ENCODE measurements around the gene RBP7.
A peak's percentile ranks its signal among the peaks of the same experiment; 100 is the strongest.

RBP7 gene

DNA sequence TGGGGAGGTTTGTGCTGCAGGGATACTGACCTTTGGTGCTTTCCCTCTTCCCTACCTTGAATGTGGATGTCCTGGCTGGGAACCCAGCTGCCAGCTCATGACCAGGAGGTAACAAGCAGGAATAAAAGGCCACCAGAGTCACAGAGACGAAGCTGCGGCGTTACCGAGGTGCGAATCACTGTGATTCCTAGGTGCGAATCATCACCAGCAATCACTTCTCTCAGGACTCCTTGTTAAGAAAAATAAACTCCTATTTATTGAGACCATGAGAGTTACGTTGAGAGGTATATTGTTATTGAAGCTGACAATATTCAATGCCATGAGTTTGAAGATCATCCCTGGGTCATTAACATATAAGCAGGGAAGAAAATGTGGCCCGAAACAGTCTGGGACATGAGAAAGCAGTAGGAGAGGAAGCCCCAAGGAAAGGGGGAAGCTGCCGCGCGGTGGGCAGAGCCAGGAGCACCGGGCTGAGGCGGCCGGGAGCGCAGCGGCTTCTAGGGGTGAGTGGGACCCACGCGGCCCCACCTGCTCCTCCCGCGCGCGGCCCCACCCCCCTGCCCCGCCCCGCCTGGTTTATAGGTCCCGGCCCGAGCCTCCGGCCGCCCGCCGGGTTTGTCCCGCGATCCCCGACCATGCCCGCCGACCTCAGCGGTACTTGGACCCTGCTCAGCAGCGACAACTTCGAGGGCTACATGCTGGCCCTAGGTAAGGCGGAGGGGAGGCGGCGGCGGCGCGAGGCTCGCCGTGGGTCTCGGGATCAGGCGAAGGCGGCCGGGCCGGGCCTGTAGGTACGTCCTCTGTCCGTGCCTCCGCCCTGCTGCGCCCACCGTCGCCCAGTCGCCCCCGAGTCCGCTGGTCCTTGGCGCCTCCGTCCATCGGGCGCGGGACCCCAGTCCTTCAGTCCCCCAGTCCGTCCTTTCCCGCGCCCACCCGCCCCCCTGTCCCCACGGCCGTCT lies at the start of gene RBP7:
TSS of gene RBP7 (plus strand) at position 605 of the 959 bp plus-strand sequence. CDS start at position 636, 31 bp downstream.
- no peaks in the 10 kb centered on the region for H3K4me1 ChIP-seq (ENCODE audit: control insufficient read depth, insufficient read depth, low read length)
- H3K4me3 ChIP-seq (ENCODE audit: low read depth, low read length) = peak within 1 kb of the TSS; percentile 64

DNA sequence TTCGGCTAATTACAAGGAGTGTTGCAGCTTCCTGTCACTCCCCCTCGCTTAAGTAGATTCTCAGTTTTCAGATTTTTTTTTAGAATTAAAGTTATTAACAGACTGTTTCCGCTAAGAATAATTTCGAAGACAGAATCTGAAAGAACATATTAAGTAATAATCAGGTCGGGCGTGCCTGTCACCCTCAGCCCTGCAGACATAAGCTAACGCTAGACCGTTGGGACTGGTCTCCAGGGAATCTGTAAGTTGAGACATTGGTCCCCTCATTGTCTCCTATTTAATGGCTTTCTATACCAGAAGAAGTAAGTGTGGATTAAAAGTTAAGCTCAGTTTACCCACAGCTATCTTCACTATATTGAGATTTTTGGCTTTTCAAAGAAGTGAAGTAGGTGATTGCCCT lies 39.3 kb upstream of the RBP7 start:
- Histone ChIP-seq H3K27me3 (ENCODE audit: control insufficient read depth, insufficient read depth, low read length) (no peaks in the 10 kb centered on the region), H3K9me3 (ENCODE audit: control insufficient read depth, insufficient read depth, low read length) (no peaks in the 10 kb centered on the region), H3K4me1 (ENCODE audit: control insufficient read depth, insufficient read depth, low read length) (peaks cover 10% of the 10 kb centered on the region), H3K9ac (ENCODE audit: low read depth, low read length) (no peak overlapping the region), H3K27ac (ENCODE audit: low read depth, low read length) (no peak overlapping the region), H3K4me3 (ENCODE audit: low read depth, low read length) (no peak overlapping the region), H3K36me3 (ENCODE audit: control insufficient read depth, insufficient read depth, low read length) (no peaks in the 10 kb centered on the region)

More for the DNA sequence above, at the start of gene RBP7:
- no peak within 1 kb of the TSS for H3K27ac ChIP-seq (ENCODE audit: low read depth, low read length)
- H3K9me3 ChIP-seq (ENCODE audit: control insufficient read depth, insufficient read depth, low read length) = no peaks in the 10 kb centered on the region
- H3K36me3 ChIP-seq (ENCODE audit: control insufficient read depth, insufficient read depth, low read length) = no peaks in the 10 kb centered on the region
- no peak within 1 kb of the TSS for H3K9ac ChIP-seq (ENCODE audit: low read depth, low read length)
- peaks cover 29% of the 10 kb centered on the region for H3K27me3 ChIP-seq (ENCODE audit: control insufficient read depth, insufficient read depth, low read length)

DNA sequence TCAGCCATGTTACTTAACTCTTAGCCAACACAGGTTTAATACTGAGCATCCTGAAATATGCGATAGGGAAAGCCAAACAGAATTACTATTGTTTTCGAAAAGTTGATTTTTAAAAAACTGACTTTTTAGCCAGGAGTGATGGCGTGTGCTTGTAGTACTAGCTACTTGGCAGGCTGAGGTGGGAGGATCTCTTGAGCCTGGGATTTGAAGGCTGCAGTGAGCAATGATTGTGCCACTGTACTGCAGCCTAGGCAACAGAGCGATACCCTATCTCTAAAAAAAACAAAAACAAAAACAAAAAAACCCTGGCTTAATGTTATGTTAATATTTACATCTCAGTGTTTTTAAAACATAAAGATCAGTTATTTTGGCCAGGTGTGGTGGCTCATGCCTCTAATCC lies 37.0 kb upstream of the RBP7 start:
- Histone ChIP-seq H3K27ac (ENCODE audit: low read depth, low read length) (no peak overlapping the region), H3K9ac (ENCODE audit: low read depth, low read length) (no peak overlapping the region), H3K36me3 (ENCODE audit: control insufficient read depth, insufficient read depth, low read length) (no peaks in the 10 kb centered on the region), H3K4me1 (ENCODE audit: control insufficient read depth, insufficient read depth, low read length) (peaks cover 10% of the 10 kb centered on the region), H3K27me3 (ENCODE audit: control insufficient read depth, insufficient read depth, low read length) (no peaks in the 10 kb centered on the region), H3K4me3 (ENCODE audit: low read depth, low read length) (no peak overlapping the region), H3K9me3 (ENCODE audit: control insufficient read depth, insufficient read depth, low read length) (no peaks in the 10 kb centered on the region)

DNA sequence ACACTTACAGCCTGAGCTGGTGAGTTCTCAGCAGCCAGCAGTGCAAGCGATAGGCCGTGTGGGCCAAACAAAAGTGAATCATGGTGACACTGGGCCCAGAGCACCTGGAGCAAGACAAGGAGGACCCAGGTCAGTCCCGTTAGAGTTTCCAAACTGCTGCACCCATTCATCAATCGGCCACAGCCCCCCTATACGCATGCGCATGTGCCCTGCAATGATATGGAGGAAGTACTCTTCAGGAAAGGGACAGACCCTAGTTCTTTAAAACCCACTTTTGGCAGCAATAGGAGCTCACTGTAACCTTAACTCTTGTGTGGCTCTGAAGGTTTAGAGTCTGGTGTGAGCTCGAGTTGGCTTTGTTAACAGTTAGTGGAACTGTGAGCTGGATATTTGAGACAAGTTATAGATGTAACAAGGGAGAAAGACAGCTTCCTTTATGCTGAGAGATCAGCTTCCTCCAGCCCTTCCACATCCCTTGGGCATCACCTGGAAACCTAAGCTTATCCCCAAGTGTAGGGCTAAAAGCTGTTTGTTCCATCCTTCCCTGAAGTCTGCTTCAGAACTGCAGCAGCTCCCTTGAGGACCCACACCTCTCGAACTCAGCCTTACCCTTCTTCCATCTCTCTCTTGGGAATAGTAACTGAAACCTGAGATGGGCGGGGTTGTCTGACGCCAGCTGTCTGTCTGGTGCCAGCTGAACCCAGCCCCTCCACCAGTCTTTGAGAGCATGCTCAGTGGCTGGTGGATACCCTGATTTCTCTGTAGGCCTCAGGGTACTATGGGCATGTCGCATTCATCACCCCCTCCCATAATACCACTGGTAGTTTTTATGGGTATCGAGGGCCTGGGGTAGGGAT lies 36.1 kb upstream of the RBP7 start:
- no peak overlapping the region for H3K27ac ChIP-seq (ENCODE audit: low read depth, low read length)
- no peaks in the 10 kb centered on the region for H3K27me3 ChIP-seq (ENCODE audit: control insufficient read depth, insufficient read depth, low read length)
- H3K36me3 ChIP-seq (ENCODE audit: control insufficient read depth, insufficient read depth, low read length) = no peaks in the 10 kb centered on the region
- no peaks in the 10 kb centered on the region for H3K9me3 ChIP-seq (ENCODE audit: control insufficient read depth, insufficient read depth, low read length)
- peaks cover 10% of the 10 kb centered on the region for H3K4me1 ChIP-seq (ENCODE audit: control insufficient read depth, insufficient read depth, low read length)
- H3K9ac ChIP-seq (ENCODE audit: low read depth, low read length) = no peak overlapping the region
- H3K4me3 ChIP-seq (ENCODE audit: low read depth, low read length) = no peak overlapping the region

GRCh38 chr1:9984253-9984652 lies 12.8 kb upstream of the RBP7 start:
- Histone ChIP-seq H3K4me3 (ENCODE audit: low read depth, low read length) (no peak overlapping the region), H3K9me3 (ENCODE audit: control insufficient read depth, insufficient read depth, low read length) (no peaks in the 10 kb centered on the region), H3K4me1 (ENCODE audit: control insufficient read depth, insufficient read depth, low read length) (no peaks in the 10 kb centered on the region), H3K27ac (ENCODE audit: low read depth, low read length) (no peak overlapping the region), H3K27me3 (ENCODE audit: control insufficient read depth, insufficient read depth, low read length) (no peaks in the 10 kb centered on the region), H3K36me3 (ENCODE audit: control insufficient read depth, insufficient read depth, low read length) (no peaks in the 10 kb centered on the region), H3K9ac (ENCODE audit: low read depth, low read length) (no peak overlapping the region)

GRCh38 chr1:9985001-9985400 lies 12.0 kb upstream of the RBP7 start:
- Histone ChIP-seq H3K36me3 (ENCODE audit: control insufficient read depth, insufficient read depth, low read length) (no peaks in the 10 kb centered on the region), H3K27me3 (ENCODE audit: control insufficient read depth, insufficient read depth, low read length) (no peaks in the 10 kb centered on the region), H3K4me1 (ENCODE audit: control insufficient read depth, insufficient read depth, low read length) (no peaks in the 10 kb centered on the region), H3K27ac (ENCODE audit: low read depth, low read length) (no peak overlapping the region), H3K9ac (ENCODE audit: low read depth, low read length) (no peak overlapping the region), H3K9me3 (ENCODE audit: control insufficient read depth, insufficient read depth, low read length) (no peaks in the 10 kb centered on the region), H3K4me3 (ENCODE audit: low read depth, low read length) (no peak overlapping the region)

DNA sequence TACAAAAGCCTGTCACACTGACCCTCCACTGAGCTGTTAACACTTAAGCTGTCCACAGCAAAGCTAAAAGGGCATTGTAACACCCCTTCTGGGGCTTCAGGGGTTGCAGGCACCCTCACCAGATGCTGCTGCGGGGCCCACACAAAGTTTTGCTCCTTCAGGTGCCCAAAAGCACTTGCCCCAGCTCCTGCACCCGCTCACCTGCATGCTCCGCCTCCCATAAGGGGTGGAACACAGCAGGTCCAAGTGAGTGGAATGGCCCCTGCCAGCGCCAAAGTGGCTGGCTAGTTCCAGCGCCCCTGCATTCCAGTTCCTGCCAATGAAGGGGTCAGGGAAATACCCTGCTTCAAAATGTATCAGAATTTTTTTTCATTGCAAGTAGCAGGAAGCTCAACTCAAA lies 7.3 kb upstream of the RBP7 start:
- Histone ChIP-seq H3K4me1 (ENCODE audit: control insufficient read depth, insufficient read depth, low read length) (no peaks in the 10 kb centered on the region), H3K4me3 (ENCODE audit: low read depth, low read length) (no peak overlapping the region), H3K36me3 (ENCODE audit: control insufficient read depth, insufficient read depth, low read length) (no peaks in the 10 kb centered on the region), H3K9ac (ENCODE audit: low read depth, low read length) (no peak overlapping the region), H3K27me3 (ENCODE audit: control insufficient read depth, insufficient read depth, low read length) (no peaks in the 10 kb centered on the region), H3K9me3 (ENCODE audit: control insufficient read depth, insufficient read depth, low read length) (no peaks in the 10 kb centered on the region), H3K27ac (ENCODE audit: low read depth, low read length) (no peak overlapping the region)

DNA sequence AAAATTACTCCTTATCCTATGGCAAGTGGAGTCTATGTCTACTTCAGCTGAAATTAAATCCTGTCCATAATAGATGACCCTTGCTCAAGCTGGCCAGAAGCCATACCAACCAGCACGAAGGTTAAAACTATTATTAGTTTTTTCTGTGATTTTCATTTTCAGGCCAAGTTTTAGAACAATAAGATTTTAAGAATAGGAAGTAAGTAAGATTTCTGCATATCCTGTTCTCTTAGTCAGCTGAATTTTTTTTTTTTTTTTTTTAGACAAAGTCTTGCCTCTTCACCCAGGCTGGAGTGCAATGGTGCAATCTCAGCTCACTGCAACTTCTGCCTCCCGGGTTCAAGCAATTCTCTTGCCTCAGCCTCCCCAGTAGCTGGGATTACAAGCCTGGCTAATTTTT lies 6.1 kb upstream of the RBP7 start:
- Histone ChIP-seq H3K4me1 (ENCODE audit: control insufficient read depth, insufficient read depth, low read length) (no peaks in the 10 kb centered on the region), H3K27me3 (ENCODE audit: control insufficient read depth, insufficient read depth, low read length) (no peaks in the 10 kb centered on the region; the same call in 1 of the 2 replicates), H3K4me3 (ENCODE audit: low read depth, low read length) (no peak overlapping the region), H3K9ac (ENCODE audit: low read depth, low read length) (no peak overlapping the region), H3K27ac (ENCODE audit: low read depth, low read length) (no peak overlapping the region), H3K9me3 (ENCODE audit: control insufficient read depth, insufficient read depth, low read length) (no peaks in the 10 kb centered on the region), H3K36me3 (ENCODE audit: control insufficient read depth, insufficient read depth, low read length) (no peaks in the 10 kb centered on the region)

- no peaks in the 10 kb centered on the region for H3K36me3 ChIP-seq (ENCODE audit: control insufficient read depth, insufficient read depth, low read length)
- H3K27me3 ChIP-seq (ENCODE audit: control insufficient read depth, insufficient read depth, low read length) = peaks cover 18% of the 10 kb centered on the region
- H3K9ac ChIP-seq (ENCODE audit: low read depth, low read length) = no peak overlapping the region
- H3K4me3 ChIP-seq (ENCODE audit: low read depth, low read length) = no peak overlapping the region
- H3K9me3 ChIP-seq (ENCODE audit: control insufficient read depth, insufficient read depth, low read length) = no peaks in the 10 kb centered on the region
- no peak overlapping the region for H3K27ac ChIP-seq (ENCODE audit: low read depth, low read length)
- no peaks in the 10 kb centered on the region for H3K4me1 ChIP-seq (ENCODE audit: control insufficient read depth, insufficient read depth, low read length)
Measured at GRCh38 chr1:9992910-9993309, 4.1 kb upstream of the RBP7 start.

DNA sequence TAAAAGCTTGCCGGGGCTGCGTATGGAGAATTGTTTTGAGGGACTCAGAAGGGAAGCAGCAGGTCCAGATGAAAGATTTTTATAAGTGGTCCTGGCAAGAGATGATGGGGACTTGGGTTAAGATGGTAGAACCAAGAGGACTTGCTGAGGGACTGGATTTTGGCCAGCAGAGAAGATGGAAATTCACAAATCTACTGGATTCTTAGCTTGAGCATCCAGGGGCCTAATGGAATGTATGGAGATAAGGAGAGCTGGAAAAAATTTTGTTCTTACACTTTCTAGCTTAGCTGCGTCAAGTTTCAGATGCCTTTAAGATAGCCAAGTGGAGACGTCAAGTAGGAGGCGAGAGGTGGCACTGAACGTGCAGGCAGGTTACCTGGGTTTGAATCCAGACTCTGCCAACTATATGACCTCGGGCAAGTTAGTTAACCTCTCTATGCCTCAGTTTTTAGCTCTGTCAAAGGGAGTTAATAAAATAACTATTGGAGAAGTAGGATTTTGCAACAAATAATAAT lies 3.4 kb upstream of the RBP7 start:
- Histone ChIP-seq H3K4me3 (ENCODE audit: low read depth, low read length) (no peak overlapping the region), H3K9me3 (ENCODE audit: control insufficient read depth, insufficient read depth, low read length) (no peaks in the 10 kb centered on the region), H3K4me1 (ENCODE audit: control insufficient read depth, insufficient read depth, low read length) (no peaks in the 10 kb centered on the region), H3K9ac (ENCODE audit: low read depth, low read length) (no peak overlapping the region), H3K36me3 (ENCODE audit: control insufficient read depth, insufficient read depth, low read length) (no peaks in the 10 kb centered on the region), H3K27ac (ENCODE audit: low read depth, low read length) (no peak overlapping the region), H3K27me3 (ENCODE audit: control insufficient read depth, insufficient read depth, low read length) (peaks cover 25% of the 10 kb centered on the region)

All from HUES48 (cell line).